K562 (cell line): Measurements from ENCODE around the gene NKAIN1. TPM values are rescaled to one million over a fixed set of nuclear protein-coding genes. Genes with fewer than 3 reads are reported as not detected.

ENCODE experiments used
- ATAC-seq: fragments of 200-7000 bp; cut with Tn5 transposase; 3 replicates; pipeline ENCODE4 v1.9.1; 2020; ENCODE audit warnings: moderate library complexity
- BruUV-seq: library from RNA; stranded (reverse); fragments of 400-500 nt; replicated peaks from 2 replicates; lab custom pipeline; 2021; lab: Mats Ljungman, UMichigan
- CTCF ChIA-PET: fragments of 300-600 bp; formaldehyde crosslinking; extraction: SDS; loops from one replicate; lab custom pipeline; 2021; ENCODE audit warnings: low intra/inter-chr PET ratio; lab: Yijun Ruan, JAX
- POLR2A ChIA-PET: fragments of 300-600, 350-650 bp; sonication (Branson Sonifier 250); formaldehyde crosslinking; extraction: SDS; loops from one replicate; lab custom pipeline; 2021; ENCODE audit warnings: antibody characterized with exemption, inconsistent platforms; lab: Yijun Ruan, JAX
- DNase-seq, 4 experiments: peaks; one replicate each; pipeline versions ENCODE4 v3.0.0 to v3.0.0-alpha.2; 2011 to 2018; ENCODE audit warnings: low spot score in 3 of 4, mixed read lengths in 3 of 4; ENCODE audit errors: extremely low read depth in 1 of 4
- FAIRE-seq: peaks from 2 replicates; lab custom pipeline; 2011; peaks lifted over from hg19 to GRCh38; lab: Jason Lieb, UNC
- H2AFZ ChIP-seq: 2 replicates; pipeline ENCODE4 v1.6.0; 2011; ENCODE audit warnings: low read depth, low read length, control low read depth, inconsistent platforms
- H3K27ac ChIP-seq: fragments of 200-600 bp; 3 replicates; pipeline ENCODE4 v1.8.0; 2011; ENCODE audit warnings: low read depth, mild to moderate bottlenecking, control low read depth, inconsistent platforms, low read length, moderate library complexity, mixed read lengths; ENCODE audit errors: extremely low read depth
- H3K27me3 ChIP-seq, 2 experiments: fragments of 300-600 bp in 1 of 2; 2 replicates in 1 of 2; 3 replicates in 1 of 2; pipeline versions ENCODE4 v1.6.0 to v1.8.0; 2011; ENCODE audit warnings: inconsistent platforms in 2 of 2, low read length in 2 of 2, mild to moderate bottlenecking in 1 of 2, mixed read lengths in 1 of 2, moderate library complexity in 1 of 2; ENCODE audit not compliant: control insufficient read depth in 2 of 2, insufficient read depth in 2 of 2
- H3K36me3 ChIP-seq: fragments of 300-600 bp; 3 replicates; pipeline ENCODE4 v1.8.0; 2011; ENCODE audit warnings: mild to moderate bottlenecking, low read length, inconsistent platforms; ENCODE audit not compliant: control insufficient read depth, insufficient read depth
- H3K4me1 ChIP-seq, 2 experiments: fragments of 200-600 bp in 1 of 2; replicated peaks in 1 of 2; 2 replicates in 1 of 2; 3 replicates in 1 of 2; pipeline versions ENCODE4 v1.5.1 to v1.8.0; 2011; ENCODE audit warnings: inconsistent platforms in 2 of 2, low read length in 2 of 2, mild to moderate bottlenecking in 1 of 2, mixed read lengths in 1 of 2, moderate library complexity in 1 of 2; ENCODE audit not compliant: control insufficient read depth in 2 of 2, insufficient read depth in 2 of 2
- H3K4me2 ChIP-seq: 2 replicates; pipeline ENCODE4 v1.6.1; 2011; ENCODE audit warnings: low read length, control low read depth, inconsistent platforms, mixed read lengths; ENCODE audit not compliant: insufficient read depth
- H3K4me3 ChIP-seq: fragments of 200-600 bp; sonication (generic), shearing (Covaris generic); 2 replicates; pipeline ENCODE4 v1.5.1; 2016; ENCODE audit warnings: control low read depth, inconsistent platforms
- H3K79me2 ChIP-seq: fragments of 200-600 bp; 3 replicates; pipeline ENCODE4 v1.8.0; 2011; ENCODE audit warnings: low read length, inconsistent platforms; ENCODE audit not compliant: control insufficient read depth, insufficient read depth
- H3K9ac ChIP-seq, 2 experiments: 2 replicates each; pipeline versions ENCODE4 v1.6.0 to v1.6.1; 2011; ENCODE audit warnings: low read depth in 2 of 2, low read length in 2 of 2, control low read depth in 1 of 2, inconsistent platforms in 1 of 2, mild to moderate bottlenecking in 1 of 2, mixed read lengths in 1 of 2; ENCODE audit not compliant: insufficient read depth in 1 of 2
- H3K9me1 ChIP-seq: one replicate; pipeline ENCODE4 v1.6.0; 2011; ENCODE audit warnings: inconsistent platforms, mild to moderate bottlenecking, low read length, moderate library complexity; ENCODE audit not compliant: control insufficient read depth, insufficient read depth
- H3K9me3 ChIP-seq: replicated peaks from 2 replicates; pipeline ENCODE4 v1.5.1; 2011; ENCODE audit warnings: low read depth, low read length, inconsistent platforms; ENCODE audit not compliant: control insufficient read depth, insufficient read depth
- H4K20me1 ChIP-seq: replicated peaks from 2 replicates; pipeline ENCODE4 v1.6.1; 2011; ENCODE audit warnings: low read length, inconsistent platforms, mixed read lengths; ENCODE audit not compliant: control insufficient read depth, insufficient read depth
- CXXC5 ChIP-seq: fragments of 250-450 bp; sonication (Bioruptor Pico); IDR thresholded peaks from 2 replicates; pipeline ENCODE4 v1.8.0; 2022; ENCODE audit warnings: inconsistent platforms, mild to moderate bottlenecking, moderate library complexity
- FOXA1 ChIP-seq: fragments of 450-650 bp; IDR thresholded peaks from 2 replicates; pipeline ENCODE4 v1.6.1; 2016; ENCODE audit warnings: mild to moderate bottlenecking, borderline replicate concordance
- NCOA6 ChIP-seq: fragments of 450-650 bp; IDR thresholded peaks from 2 replicates; pipeline ENCODE4 v1.6.1; 2017; ENCODE audit warnings: mild to moderate bottlenecking
- SMC3 ChIP-seq: conservative IDR thresholded peaks from 2 replicates; pipeline ENCODE4 v1.6.1; 2011; ENCODE audit warnings: low read depth, low read length, improper control_type of control experiment; ENCODE audit not compliant: insufficient read depth
- TBL1XR1 ChIP-seq, 2 experiments: IDR thresholded peaks; 2 replicates each; pipeline ENCODE4 v1.6.1; 2012; ENCODE audit warnings: improper control_type of control experiment in 2 of 2, low read length in 2 of 2, mild to moderate bottlenecking in 1 of 2
- ZNF274 ChIP-seq: IDR thresholded peaks from 2 replicates; pipeline ENCODE4 v1.6.1; 2011; ENCODE audit warnings: low read depth, mild to moderate bottlenecking, low read length, moderate library complexity, borderline replicate concordance
- WGBS: fragments of 100-300 bp; shearing (Covaris generic); methylation state at CpG from one replicate; pipeline ENCODE4 v1.1.6; 2016; ENCODE audit warnings: low coverage, mixed read lengths; ENCODE audit not compliant: insufficient coverage; ENCODE audit errors: missing lambda C conversion rate; 5-methylcytosine and 5-hydroxymethylcytosine counted together
- in situ Hi-C: fragments of 300-500 bp; cut with MboI; formaldehyde crosslinking; loops from 4 replicates; pipeline ENCODE4 v1.15.0; 2018; ENCODE audit warnings: inconsistent platforms, mixed read lengths
- intact Hi-C: fragments of 100-400 bp; cut with micrococcal nuclease; formaldehyde crosslinking; loops from 2 replicates; pipeline ENCODE4 v1.14.2; 2022
- polyA plus RNA-seq, 8 experiments: library from polyadenylated mRNA; depleted of rRNA in 4 of 8; stranded (reverse) in 5 of 8; unstranded in 3 of 8; fragments of >200 nt; fragmentation: Nextera tagmentation in 2 of 8; fragmentation: Illumina TruSeq in 1 of 8; extraction: Ambion mirVana in 2 of 8; extraction: Trizol in 1 of 8; gene quantifications; 2 replicates each; pipeline versions ENCODE4 v1.2.1 to v1.2.3, GENCODE V29; 2011 to 2014; ENCODE audit warnings: inconsistent platforms in 1 of 8, missing spikeins in 1 of 8
- total RNA-seq, 7 experiments: library from RNA; depleted of rRNA in 6 of 7; stranded (reverse); fragments of >200 nt in 6 of 7; fragmentation: Illumina TruSeq in 2 of 7; extraction: Trizol in 2 of 7; gene quantifications; 2 replicates each; pipeline versions ENCODE4 v1.2.1 to v1.2.3, GENCODE V29; 2011 to 2021; ENCODE audit warnings: low replicate concordance in 1 of 7
- TF ChIP-seq, protein P1 (sequence below): sonication (generic); formaldehyde crosslinking; IDR thresholded peaks from 2 replicates; pipeline ENCODE4 v1.8.0; 2023; ENCODE audit warnings: mild to moderate bottlenecking, missing genetic modification reagents
- TF ChIP-seq, protein P2 (sequence below): fragments of 450-650 bp; IDR thresholded peaks from 2 replicates; pipeline ENCODE4 v1.6.1; 2016; ENCODE audit warnings: mild to moderate bottlenecking
- TF ChIP-seq, protein P3 (sequence below): sonication (generic); formaldehyde crosslinking; IDR thresholded peaks from 2 replicates; pipeline ENCODE4 v1.8.0; 2022; ENCODE audit warnings: mild to moderate bottlenecking, low read depth, missing genetic modification reagents
- TF ChIP-seq, protein P4 (sequence below): fragments of 250-450 bp; sonication (Bioruptor Pico); IDR thresholded peaks from 2 replicates; pipeline ENCODE4 v1.6.1; 2021; ENCODE audit warnings: mild to moderate bottlenecking
- TF ChIP-seq, protein P5 (sequence below), 2 experiments: IDR thresholded peaks in 1 of 2; conservative IDR thresholded peaks in 1 of 2; 2 replicates each; pipeline ENCODE4 v1.6.1; 2016; ENCODE audit warnings: low read depth in 2 of 2, mild to moderate bottlenecking in 1 of 2, missing compliant biosample characterization in 1 of 2, missing genetic modification characterization in 1 of 2, moderate library complexity in 1 of 2

NKAIN1 gene
- total and polyA plus RNA-seq, 9 of the 15 experiments (the other 6 are each of a cell fraction or from before 2014, with no cell fraction given): 0.03 to 0.22 (median 0.04) TPM; not detected in 3

DNA sequence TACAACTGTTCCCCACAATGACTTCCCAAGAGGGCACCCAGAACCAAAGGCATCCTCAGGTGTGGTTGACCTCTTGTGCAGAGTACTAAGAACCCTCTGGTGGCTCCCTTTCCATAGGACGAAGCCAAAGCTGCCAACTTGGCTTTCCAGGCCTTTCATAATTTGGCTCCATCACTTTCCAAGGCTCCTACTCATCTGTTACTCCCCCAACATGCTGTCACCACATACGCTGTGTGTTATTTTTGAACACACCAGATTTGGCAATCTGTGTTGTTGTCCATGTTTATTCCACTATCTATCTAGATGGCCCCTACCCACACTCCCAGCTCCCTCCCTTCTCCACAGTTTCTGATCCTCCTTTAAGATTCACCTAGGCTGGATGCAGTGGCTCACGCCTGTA lies 10.2 kb upstream of the NKAIN1 start:
- Histone ChIP-seq H3K9me1 (no peaks in the 10 kb centered on the region), H3K9me3 (no peaks in the 10 kb centered on the region), H3K27ac (no peak overlapping the region), H3K4me1 (no peaks in the 10 kb centered on the region), H3K9ac (no peak overlapping the region), H3K4me2 (no peak overlapping the region), H3K79me2 (no peaks in the 10 kb centered on the region), H4K20me1 (no peaks in the 10 kb centered on the region), H3K27me3 (no peaks in the 10 kb centered on the region), H3K4me3 (no peak overlapping the region), H3K36me3 (no peaks in the 10 kb centered on the region), H2AFZ (no peak overlapping the region)
- no TSS peak for BruUV-seq
- ATAC-seq: no peak
- FAIRE-seq: no peak
- no peak for DNase-seq
- CTCF ChIA-PET: no interaction called here
- intact Hi-C loops (no loop called here), in situ Hi-C loops (no loop called here)
- WGBS: 12% methylated on average over 3 of the region's 3 CpGs
- POLR2A ChIA-PET: interaction anchor here (0.6 to 1.6 kb wide), 5 partner anchors 15 to 34 kb away, joined by 3 to 5 read pairs (median 4); no protein-coding TSS in a partner anchor
- TF ChIP-seq CXXC5 (CRISPR knock-in tag) (no peak), FOXA1 (no peak), NCOA6 (no peak), SMC3 (no peak), ZNF274 (no peak), TBL1XR1 (IDR thresholded peaks at IDR 0.05; ENCODE audit: low read length in 2 of 2) (no peak)
- TF ChIP-seq, protein P1, sequence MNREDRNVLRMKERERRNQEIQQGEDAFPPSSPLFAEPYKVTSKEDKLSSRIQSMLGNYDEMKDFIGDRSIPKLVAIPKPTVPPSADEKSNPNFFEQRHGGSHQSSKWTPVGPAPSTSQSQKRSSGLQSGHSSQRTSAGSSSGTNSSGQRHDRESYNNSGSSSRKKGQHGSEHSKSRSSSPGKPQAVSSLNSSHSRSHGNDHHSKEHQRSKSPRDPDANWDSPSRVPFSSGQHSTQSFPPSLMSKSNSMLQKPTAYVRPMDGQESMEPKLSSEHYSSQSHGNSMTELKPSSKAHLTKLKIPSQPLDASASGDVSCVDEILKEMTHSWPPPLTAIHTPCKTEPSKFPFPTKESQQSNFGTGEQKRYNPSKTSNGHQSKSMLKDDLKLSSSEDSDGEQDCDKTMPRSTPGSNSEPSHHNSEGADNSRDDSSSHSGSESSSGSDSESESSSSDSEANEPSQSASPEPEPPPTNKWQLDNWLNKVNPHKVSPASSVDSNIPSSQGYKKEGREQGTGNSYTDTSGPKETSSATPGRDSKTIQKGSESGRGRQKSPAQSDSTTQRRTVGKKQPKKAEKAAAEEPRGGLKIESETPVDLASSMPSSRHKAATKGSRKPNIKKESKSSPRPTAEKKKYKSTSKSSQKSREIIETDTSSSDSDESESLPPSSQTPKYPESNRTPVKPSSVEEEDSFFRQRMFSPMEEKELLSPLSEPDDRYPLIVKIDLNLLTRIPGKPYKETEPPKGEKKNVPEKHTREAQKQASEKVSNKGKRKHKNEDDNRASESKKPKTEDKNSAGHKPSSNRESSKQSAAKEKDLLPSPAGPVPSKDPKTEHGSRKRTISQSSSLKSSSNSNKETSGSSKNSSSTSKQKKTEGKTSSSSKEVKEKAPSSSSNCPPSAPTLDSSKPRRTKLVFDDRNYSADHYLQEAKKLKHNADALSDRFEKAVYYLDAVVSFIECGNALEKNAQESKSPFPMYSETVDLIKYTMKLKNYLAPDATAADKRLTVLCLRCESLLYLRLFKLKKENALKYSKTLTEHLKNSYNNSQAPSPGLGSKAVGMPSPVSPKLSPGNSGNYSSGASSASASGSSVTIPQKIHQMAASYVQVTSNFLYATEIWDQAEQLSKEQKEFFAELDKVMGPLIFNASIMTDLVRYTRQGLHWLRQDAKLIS: no peak
- TF ChIP-seq, protein P2, sequence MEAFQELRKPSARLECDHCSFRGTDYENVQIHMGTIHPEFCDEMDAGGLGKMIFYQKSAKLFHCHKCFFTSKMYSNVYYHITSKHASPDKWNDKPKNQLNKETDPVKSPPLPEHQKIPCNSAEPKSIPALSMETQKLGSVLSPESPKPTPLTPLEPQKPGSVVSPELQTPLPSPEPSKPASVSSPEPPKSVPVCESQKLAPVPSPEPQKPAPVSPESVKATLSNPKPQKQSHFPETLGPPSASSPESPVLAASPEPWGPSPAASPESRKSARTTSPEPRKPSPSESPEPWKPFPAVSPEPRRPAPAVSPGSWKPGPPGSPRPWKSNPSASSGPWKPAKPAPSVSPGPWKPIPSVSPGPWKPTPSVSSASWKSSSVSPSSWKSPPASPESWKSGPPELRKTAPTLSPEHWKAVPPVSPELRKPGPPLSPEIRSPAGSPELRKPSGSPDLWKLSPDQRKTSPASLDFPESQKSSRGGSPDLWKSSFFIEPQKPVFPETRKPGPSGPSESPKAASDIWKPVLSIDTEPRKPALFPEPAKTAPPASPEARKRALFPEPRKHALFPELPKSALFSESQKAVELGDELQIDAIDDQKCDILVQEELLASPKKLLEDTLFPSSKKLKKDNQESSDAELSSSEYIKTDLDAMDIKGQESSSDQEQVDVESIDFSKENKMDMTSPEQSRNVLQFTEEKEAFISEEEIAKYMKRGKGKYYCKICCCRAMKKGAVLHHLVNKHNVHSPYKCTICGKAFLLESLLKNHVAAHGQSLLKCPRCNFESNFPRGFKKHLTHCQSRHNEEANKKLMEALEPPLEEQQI: no peak
- TF ChIP-seq, protein P3, sequence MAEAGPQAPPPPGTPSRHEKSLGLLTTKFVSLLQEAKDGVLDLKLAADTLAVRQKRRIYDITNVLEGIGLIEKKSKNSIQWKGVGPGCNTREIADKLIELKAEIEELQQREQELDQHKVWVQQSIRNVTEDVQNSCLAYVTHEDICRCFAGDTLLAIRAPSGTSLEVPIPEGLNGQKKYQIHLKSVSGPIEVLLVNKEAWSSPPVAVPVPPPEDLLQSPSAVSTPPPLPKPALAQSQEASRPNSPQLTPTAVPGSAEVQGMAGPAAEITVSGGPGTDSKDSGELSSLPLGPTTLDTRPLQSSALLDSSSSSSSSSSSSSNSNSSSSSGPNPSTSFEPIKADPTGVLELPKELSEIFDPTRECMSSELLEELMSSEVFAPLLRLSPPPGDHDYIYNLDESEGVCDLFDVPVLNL: no peak
- TF ChIP-seq, protein P4, sequence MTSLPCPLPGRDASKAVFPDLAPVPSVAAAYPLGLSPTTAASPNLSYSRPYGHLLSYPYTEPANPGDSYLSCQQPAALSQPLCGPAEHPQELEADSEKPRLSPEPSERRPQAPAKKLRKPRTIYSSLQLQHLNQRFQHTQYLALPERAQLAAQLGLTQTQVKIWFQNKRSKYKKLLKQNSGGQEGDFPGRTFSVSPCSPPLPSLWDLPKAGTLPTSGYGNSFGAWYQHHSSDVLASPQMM (CRISPR knock-in tag): no peak
- TF ChIP-seq, protein P5, sequence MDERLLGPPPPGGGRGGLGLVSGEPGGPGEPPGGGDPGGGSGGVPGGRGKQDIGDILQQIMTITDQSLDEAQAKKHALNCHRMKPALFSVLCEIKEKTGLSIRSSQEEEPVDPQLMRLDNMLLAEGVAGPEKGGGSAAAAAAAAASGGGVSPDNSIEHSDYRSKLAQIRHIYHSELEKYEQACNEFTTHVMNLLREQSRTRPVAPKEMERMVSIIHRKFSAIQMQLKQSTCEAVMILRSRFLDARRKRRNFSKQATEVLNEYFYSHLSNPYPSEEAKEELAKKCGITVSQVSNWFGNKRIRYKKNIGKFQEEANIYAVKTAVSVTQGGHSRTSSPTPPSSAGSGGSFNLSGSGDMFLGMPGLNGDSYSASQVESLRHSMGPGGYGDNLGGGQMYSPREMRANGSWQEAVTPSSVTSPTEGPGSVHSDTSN (CRISPR knock-in tag; IDR thresholded peaks at IDR 0.05; ENCODE audit: low read depth): no peak
- TF ChIP-seq, protein P5 (tag; conservative IDR thresholded peaks at IDR 0.05; ENCODE audit: low read depth): no peak
